ENCODE data around the gene SRP14.
A peak's percentile ranks its signal among the peaks of the same experiment; 100 is the strongest.

SRP14 gene

DNA sequence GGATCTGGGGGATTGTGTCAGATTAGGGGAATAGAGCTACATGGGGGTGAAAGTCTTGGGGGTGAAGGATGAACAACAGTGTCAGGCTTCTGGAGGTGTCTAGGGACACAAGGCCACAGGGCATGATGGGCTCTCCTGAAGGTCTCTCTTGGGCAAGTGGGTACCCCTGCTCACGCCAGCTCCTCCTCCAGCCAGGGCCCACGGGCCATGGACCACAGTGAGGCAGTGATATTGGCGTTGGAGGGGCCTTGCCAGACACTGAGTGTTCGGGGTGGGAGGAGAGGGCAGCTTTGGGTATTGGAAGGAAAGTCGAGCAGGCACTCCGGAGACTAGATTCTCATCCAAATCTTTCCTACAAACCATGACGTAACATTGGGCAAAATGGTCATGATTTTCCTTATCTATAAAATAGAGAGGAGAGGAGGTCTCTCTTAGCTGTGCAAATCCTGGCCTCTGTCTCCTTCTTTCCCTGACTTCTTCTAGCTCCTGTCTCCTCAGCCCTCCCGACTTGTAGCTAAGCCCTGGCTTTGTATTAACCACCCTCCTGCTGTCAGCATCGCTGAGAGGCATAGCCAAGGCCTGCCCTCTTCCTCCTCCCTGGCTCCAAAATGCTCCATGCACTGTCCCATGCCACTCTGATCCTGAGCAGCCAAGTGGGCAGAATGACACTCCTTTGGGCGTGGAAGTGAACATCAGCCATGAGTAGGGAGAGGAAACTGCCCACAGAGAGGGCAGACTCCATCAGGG is 24.0 kb upstream of the SRP14 start:
- Histone ChIP-seq H3K4me3 (ENCODE audit: low read length) (no peak overlapping the region), H3K9ac (ENCODE audit: low read length) (no peak overlapping the region), H3K4me1 (ENCODE audit: control insufficient read depth, insufficient read depth, low read length) (peaks cover 5% of the 10 kb centered on the region), H3K27me3 (ENCODE audit: control insufficient read depth, insufficient read depth, low read length) (no peaks in the 10 kb centered on the region), H3K27ac (ENCODE audit: low read depth, low read length) (peak overlapping the region; percentile 34), H3K36me3 (ENCODE audit: control insufficient read depth, insufficient read depth, low read length) (no peaks in the 10 kb centered on the region)

- no peak overlapping the region for H3K4me3 ChIP-seq (ENCODE audit: low read length)
- no peaks in the 10 kb centered on the region for H3K27me3 ChIP-seq (ENCODE audit: control insufficient read depth, insufficient read depth, low read length)
- no peak overlapping the region for H3K27ac ChIP-seq (ENCODE audit: low read depth, low read length)
- no peaks in the 10 kb centered on the region for H3K36me3 ChIP-seq (ENCODE audit: control insufficient read depth, insufficient read depth, low read length)
- H3K9ac ChIP-seq (ENCODE audit: low read length), result no peak overlapping the region
- peaks cover 7% of the 10 kb centered on the region for H3K4me1 ChIP-seq (ENCODE audit: control insufficient read depth, insufficient read depth, low read length)
These were observed 22.4 kb upstream of the SRP14 start for GRCh38 chr15:40061212-40061901.

DNA sequence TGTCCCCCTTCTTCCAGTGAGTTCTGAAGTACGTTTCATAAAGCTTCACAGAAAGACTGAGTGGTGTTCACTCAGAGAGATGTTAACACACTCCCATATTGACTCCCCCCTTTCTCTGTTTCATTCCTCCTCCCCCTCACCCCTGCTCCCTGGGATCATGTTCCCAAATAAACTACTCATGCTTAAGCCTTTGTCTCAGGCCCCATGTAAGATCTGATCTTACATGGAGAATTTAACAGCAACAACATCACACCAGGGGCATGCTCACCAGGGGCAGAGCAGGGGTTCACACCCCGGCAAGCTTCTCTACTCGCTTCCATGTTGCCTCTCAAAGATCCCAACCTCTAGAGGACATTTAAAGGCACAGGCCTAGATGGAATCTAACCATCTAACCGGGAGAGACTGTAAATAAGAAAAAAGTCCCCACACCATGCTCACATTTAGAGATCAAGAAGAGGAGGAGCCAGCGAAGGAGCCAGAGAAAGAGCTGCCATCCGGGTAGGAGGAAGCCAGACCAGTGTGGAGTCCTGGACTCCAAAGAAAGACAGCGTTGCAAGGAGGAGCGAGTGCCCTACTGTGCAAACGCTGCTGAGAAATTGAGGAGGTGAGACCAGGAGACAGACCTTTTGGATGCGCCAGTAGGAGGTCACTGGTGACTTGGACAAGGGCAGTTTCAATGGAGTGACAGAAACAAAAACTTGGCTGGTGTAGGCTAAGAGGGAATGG is 21.4 kb upstream of the SRP14 start:
- Histone ChIP-seq H3K36me3 (ENCODE audit: control insufficient read depth, insufficient read depth, low read length) (no peaks in the 10 kb centered on the region), H3K4me3 (ENCODE audit: low read length) (no peak overlapping the region), H3K9ac (ENCODE audit: low read length) (no peak overlapping the region), H3K27ac (ENCODE audit: low read depth, low read length) (no peak overlapping the region), H3K4me1 (ENCODE audit: control insufficient read depth, insufficient read depth, low read length) (peaks cover 17% of the 10 kb centered on the region), H3K27me3 (ENCODE audit: control insufficient read depth, insufficient read depth, low read length) (no peaks in the 10 kb centered on the region)

DNA sequence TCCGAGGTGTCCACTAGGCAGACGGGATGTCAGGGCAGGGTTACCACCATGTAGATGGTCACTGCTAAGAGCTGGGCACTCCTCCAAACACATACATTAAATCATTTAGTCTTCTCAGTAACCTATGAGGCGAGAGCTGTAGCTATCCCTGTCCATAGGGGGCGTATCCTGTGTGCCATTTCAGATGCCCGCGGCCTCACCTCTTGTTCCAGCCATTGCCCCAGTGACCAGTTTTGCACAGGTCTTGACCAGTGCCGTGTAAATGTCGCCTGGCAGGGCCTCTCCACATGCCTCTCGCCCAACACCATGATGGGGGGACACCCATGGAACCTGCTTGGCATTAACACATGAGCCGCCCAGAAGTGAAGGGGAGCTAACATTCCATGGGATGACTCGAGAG is 20.8 kb upstream of the SRP14 start:
- H3K27me3 ChIP-seq (ENCODE audit: control insufficient read depth, insufficient read depth, low read length), result no peaks in the 10 kb centered on the region
- no peaks in the 10 kb centered on the region for H3K36me3 ChIP-seq (ENCODE audit: control insufficient read depth, insufficient read depth, low read length)
- H3K4me1 ChIP-seq (ENCODE audit: control insufficient read depth, insufficient read depth, low read length), result peaks cover 22% of the 10 kb centered on the region
- no peak overlapping the region for H3K4me3 ChIP-seq (ENCODE audit: low read length)
- no peak overlapping the region for H3K27ac ChIP-seq (ENCODE audit: low read depth, low read length)
- H3K9ac ChIP-seq (ENCODE audit: low read length), result no peak overlapping the region

DNA sequence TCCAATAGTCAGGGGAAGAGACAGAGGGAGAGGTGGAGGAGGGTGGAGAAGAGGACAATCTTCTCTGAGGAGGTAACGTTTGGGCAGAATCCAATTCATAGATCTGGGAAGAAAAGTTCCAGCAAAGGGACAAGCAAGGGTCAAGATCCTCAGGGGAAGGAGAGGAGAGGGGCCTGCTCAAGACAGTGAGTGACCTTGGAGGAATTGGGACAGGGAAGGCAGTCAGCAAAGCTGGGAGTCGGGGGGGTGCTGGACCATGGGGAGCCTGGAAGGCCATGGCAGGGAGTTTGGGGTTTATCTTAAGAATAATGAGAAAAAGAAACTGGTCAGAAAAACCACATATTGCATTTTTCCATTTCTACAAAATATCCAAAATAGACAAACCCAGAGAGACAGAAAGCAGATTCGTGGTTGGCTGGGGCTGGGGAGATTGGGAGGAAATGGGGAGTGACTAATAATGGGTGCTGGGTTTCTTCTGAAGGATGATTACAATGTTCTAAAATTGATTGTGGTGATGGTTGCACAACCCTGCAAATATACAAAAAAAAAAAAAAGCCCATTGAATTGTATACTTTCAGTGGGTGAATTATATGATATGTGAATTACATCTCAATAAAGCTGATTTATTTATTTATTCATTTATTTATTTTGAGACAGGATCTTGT is 19.6 kb upstream of the SRP14 start:
- Histone ChIP-seq H3K4me1 (ENCODE audit: control insufficient read depth, insufficient read depth, low read length) (peaks cover 19% of the 10 kb centered on the region), H3K4me3 (ENCODE audit: low read length) (no peak overlapping the region), H3K9ac (ENCODE audit: low read length) (no peak overlapping the region), H3K27me3 (ENCODE audit: control insufficient read depth, insufficient read depth, low read length) (no peaks in the 10 kb centered on the region), H3K36me3 (ENCODE audit: control insufficient read depth, insufficient read depth, low read length) (no peaks in the 10 kb centered on the region), H3K27ac (ENCODE audit: low read depth, low read length) (no peak overlapping the region)

GRCh38 chr15:40055576-40056293 is 16.8 kb upstream of the SRP14 start:
- Histone ChIP-seq H3K4me3 (ENCODE audit: low read length) (no peak overlapping the region), H3K4me1 (ENCODE audit: control insufficient read depth, insufficient read depth, low read length) (peaks cover 19% of the 10 kb centered on the region), H3K27ac (ENCODE audit: low read depth, low read length) (peak overlapping the region; percentile 67), H3K9ac (ENCODE audit: low read length) (peak overlapping the region; percentile 10), H3K27me3 (ENCODE audit: control insufficient read depth, insufficient read depth, low read length) (no peaks in the 10 kb centered on the region), H3K36me3 (ENCODE audit: control insufficient read depth, insufficient read depth, low read length) (no peaks in the 10 kb centered on the region)

- Histone ChIP-seq H3K4me1 (ENCODE audit: control insufficient read depth, insufficient read depth, low read length) (peaks cover 19% of the 10 kb centered on the region), H3K27ac (ENCODE audit: low read depth, low read length) (peak overlapping the region; percentile 67), H3K9ac (ENCODE audit: low read length) (peak overlapping the region; percentile 10), H3K27me3 (ENCODE audit: control insufficient read depth, insufficient read depth, low read length) (no peaks in the 10 kb centered on the region), H3K4me3 (ENCODE audit: low read length) (no peak overlapping the region), H3K36me3 (ENCODE audit: control insufficient read depth, insufficient read depth, low read length) (no peaks in the 10 kb centered on the region)
These were observed 16.0 kb upstream of the SRP14 start for GRCh38 chr15:40054855-40055575.

DNA sequence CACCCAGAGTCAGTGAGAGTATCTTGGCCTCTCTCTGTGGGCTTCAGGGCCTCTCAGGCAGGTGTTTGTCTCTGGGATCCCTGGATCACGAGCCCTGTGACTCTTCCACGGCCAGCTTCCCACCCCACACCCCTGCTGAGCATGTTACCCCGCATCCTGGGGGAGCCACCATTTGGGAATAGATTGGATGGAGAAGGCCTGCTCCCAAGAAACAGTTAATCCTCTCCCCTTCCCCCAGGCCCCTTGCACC is 15.5 kb upstream of the SRP14 start:
- H3K27me3 ChIP-seq (ENCODE audit: control insufficient read depth, insufficient read depth, low read length), result no peaks in the 10 kb centered on the region
- no peak overlapping the region for H3K4me3 ChIP-seq (ENCODE audit: low read length)
- H3K36me3 ChIP-seq (ENCODE audit: control insufficient read depth, insufficient read depth, low read length), result no peaks in the 10 kb centered on the region
- no peak overlapping the region for H3K9ac ChIP-seq (ENCODE audit: low read length)
- no peak overlapping the region for H3K27ac ChIP-seq (ENCODE audit: low read depth, low read length)
- H3K4me1 ChIP-seq (ENCODE audit: control insufficient read depth, insufficient read depth, low read length), result peaks cover 19% of the 10 kb centered on the region

DNA sequence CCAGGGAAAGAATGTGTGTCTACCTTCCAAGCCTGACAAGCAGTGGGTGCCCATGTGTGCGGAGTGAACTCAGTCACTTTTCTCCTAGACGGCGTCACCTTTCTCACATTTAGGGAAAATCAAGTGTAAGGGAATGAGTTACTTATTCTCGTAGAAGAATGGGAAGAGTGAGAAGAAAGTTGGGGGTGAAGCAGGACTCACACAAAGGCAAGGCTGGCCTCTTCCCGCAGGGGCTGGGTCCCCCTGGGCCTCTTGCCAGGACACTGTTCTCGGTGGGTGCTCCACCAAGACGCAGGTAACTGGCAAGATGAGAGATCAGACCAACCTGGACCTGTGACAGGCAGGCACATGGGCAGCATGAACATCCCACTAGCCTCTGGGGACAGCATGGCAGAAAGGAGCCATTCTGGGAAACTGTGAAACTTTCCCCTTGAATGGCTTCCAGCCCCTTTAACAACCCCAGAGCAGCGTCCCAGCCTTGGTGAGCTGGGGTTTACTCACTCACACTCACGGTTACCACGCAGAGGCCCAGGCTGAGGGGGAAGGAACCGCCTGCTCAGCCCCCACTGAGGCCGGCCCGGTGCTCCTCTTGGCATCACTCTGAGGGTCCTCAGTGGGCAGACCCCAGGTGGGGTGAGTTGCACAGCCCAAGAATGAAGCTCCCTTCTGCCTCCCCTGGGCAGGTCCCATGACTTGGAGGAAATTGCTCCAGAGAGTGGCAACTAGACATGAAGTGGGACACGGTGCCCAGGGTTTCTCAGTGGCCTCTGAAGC is 15.0 kb upstream of the SRP14 start:
- Histone ChIP-seq H3K4me1 (ENCODE audit: control insufficient read depth, insufficient read depth, low read length) (peaks cover 19% of the 10 kb centered on the region), H3K4me3 (ENCODE audit: low read length) (no peak overlapping the region), H3K36me3 (ENCODE audit: control insufficient read depth, insufficient read depth, low read length) (no peaks in the 10 kb centered on the region), H3K9ac (ENCODE audit: low read length) (no peak overlapping the region), H3K27ac (ENCODE audit: low read depth, low read length) (no peak overlapping the region), H3K27me3 (ENCODE audit: control insufficient read depth, insufficient read depth, low read length) (no peaks in the 10 kb centered on the region)

GRCh38 chr15:40053079-40053830 is 14.3 kb upstream of the SRP14 start:
- no peaks in the 10 kb centered on the region for H3K27me3 ChIP-seq (ENCODE audit: control insufficient read depth, insufficient read depth, low read length)

More at GRCh38 chr15:40053079-40053830, 14.3 kb upstream of the SRP14 start:
- Histone ChIP-seq H3K36me3 (ENCODE audit: control insufficient read depth, insufficient read depth, low read length) (no peaks in the 10 kb centered on the region), H3K4me3 (ENCODE audit: low read length) (no peak overlapping the region), H3K9ac (ENCODE audit: low read length) (no peak overlapping the region), H3K4me1 (ENCODE audit: control insufficient read depth, insufficient read depth, low read length) (peaks cover 19% of the 10 kb centered on the region), H3K27ac (ENCODE audit: low read depth, low read length) (no peak overlapping the region)

All from rectal smooth muscle tissue (tissue), 1 donor.